Epidermal melanocyte (primary cell): ENCODE measurements around the gene PPP2R5B.

Source experiments
- DNase-seq: peaks from one replicate; pipeline ENCODE4 v3.0.0; 2011; ENCODE audit warnings: low spot score; ENCODE audit not compliant: insufficient read length

PPP2R5B gene

DNA sequence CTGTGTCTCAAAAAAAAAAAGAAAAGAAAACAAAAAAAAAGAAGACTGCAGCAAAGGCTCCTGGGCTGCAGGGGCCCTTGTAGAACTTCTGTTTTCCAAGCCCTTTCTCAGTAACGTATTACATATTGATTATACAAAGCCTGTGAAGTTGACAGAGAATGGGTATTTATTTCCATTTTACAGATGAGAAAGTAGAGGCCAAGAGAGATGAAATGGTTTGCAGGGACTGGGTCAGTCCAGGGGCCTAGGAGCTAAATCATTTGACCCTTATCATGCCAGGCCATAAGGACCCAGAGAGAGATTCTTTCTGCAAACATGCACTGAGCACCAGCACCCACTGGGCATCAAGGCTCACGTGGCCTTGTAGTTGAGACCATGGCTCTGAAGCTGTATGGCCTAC is 4.5 kb downstream of the PPP2R5B start:
- no peak for DNase-seq

DNA sequence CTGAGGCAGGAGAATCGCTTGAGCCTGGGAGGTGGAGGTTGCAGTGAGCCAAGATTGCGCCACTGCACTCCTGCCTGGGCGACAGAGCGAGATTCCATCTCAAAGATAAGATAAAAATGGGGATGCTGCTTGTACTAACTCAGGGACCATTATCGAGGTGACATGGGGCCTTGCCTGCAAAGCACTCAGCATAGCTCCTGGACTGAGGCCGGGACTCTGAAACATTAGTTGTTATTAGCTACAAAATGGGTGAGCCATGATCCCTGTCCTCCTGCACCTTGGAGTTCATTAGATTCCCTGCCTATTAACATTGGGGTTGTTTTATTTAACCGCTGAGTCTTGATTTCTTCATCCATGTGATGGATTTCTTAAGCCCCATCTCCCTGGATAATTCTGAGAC is 5.1 kb downstream of the PPP2R5B start:
- DNase-seq, result no peak

DNA sequence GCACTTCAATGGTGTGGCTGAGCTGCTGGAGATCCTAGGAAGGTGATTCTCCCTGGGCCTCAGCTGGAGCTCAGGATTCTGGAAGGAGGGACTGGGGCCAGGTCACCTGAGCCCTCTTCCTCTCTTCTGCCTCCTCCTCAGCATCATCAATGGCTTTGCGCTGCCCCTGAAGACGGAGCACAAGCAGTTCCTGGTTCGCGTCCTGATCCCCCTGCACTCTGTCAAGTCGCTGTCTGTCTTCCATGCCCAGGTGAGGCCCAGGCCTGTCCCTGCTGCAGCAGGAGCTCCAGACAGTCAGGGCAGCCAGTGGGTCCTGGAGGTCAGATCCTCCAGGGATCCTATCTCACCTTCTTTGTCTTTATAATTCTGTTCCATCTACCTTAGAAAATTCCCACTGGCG is 5.9 kb downstream of the PPP2R5B start:
- DNase-seq, result no peak

DNA sequence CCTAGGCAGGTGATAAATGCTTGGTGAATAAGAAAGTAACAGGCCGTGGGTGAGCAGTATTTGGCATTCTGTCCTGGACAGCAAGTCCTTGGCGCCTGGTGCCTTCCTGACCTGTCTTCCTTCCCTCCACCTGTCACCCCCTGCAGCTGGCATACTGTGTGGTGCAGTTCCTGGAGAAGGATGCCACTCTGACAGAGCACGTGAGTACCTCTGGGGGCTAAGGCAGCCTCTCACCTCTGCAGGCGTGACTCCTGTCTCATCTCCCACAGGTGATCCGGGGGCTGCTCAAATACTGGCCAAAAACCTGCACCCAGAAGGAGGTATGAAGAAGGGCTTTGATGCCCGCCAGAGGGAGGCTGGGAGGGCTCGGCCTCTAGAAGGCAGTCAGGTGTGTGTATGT is 6.8 kb downstream of the PPP2R5B start:
- no peak for DNase-seq

DNA sequence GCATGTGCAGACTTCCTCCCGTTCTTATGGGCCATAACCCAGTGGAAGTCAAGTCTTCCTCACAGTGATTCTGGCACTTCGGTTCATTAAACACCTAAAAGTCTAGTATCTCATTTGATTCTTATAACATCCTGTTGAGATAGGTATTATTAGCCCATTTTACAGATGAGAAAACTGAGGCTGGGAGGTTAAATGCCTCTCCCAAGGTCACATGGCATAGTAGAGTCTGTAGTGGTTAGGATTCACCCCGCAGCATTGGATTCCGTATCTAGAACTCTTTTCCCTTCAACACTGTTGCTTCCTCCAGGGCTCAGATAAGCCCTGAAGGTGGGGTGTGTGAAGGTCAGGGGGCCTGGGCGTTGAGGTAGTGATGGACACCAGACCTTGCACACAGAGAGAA is 7.8 kb downstream of the PPP2R5B start:
- no peak for DNase-seq

DNA sequence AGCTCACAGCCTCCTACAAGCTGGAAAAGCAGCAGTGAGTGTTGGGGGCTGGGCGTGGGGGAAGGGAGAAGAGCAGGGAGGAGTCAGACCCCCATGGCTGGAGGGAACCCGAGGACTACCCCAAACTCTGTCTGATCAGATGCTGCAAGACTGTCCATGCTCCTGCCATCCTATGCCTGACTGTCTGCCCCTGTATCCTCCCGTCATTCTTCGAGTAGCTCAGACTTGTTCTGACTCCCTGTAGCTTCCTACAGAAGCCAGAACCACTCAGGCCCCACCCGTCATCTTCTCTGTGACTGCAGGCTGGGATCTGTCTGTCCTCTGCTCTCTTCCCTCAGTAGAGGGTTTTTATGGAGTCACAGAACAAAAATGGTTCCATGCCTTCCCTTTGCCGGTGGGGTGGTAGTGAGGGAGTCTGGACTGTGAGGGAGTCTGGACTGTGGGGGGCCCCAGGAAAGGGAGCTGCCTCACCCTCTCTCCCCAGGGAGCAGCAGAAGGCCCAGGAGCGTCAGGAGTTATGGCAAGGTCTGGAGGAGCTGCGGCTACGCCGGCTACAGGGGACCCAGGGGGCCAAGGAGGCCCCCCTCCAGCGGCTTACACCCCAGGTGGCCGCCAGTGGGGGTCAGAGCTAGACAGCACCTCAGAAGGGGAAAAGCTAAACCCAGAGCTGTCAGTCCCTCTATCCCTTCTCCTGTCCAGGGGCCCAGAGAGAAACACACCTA is 8.9 kb downstream of the PPP2R5B start:
- no peak for DNase-seq

DNA sequence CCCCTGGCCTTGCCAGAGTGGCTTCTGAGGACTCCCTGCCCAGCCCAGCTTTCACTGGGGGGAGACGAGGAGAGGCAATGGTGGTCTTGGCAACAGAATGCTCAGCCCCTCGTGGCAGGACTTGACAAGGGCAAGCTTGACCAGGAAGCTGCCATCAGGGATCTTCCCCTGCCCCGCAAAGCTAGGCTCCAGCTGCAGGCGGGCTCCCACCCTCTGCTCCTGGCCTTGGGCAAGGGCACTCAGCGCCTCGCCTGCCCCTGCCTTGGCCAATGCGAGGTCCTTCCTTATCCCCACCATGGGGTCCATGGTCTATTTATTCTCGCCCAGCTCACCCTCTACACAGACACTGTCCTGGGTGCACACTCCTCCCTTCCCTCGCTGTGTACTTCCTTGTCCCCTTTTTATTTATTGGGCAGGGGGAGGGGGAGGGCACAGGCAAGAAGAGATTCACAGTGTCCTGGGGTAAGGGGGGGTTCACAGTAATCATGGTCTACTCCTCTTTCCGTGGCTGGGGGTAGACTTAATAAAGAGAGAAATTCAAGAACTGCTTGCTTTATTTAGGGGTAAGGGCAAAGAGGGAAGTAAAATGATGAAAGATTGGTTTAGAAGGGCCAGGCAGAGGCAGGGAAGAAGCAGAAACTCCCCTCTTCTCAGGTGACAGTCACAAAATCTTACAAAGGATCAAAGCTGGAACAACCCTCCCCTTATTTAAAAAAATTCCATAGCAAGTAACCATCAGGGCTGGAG is 9.6 kb downstream of the PPP2R5B start:
- DNase-seq, result no peak

DNA sequence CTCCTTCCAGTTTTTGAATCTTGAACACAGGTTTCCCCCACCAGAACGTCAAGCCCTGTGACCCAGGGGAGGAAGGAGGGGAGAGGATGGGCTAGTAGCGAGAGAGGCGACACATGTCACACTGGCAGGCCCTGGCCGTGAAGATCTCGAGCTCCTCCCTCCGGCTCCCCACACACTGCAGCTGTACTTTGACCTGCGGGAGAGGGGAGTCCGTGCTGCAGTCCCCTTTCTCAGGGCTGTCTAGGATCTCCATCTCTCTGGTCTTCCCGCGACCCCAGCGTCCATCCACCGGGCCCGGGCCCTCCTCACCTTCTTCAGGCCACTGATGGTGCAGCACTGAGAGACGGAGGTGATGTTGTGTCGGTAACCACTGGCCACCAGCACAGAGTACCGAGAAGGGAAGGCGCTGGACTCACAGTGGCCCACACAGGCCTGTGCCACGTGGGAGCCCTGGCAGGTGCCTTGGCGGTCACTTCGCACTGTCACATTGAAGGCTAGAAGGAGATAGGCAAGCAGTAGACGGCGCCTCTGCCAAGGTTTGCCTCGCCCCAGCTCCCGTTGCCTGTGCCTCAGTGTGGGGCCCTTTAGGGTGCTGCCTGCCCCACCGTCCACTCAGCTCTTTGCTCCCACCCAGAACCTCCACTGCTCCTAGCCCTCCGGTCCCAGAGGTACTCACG is 10.3 kb downstream of the PPP2R5B start:
- DNase-seq, result no peak

DNA sequence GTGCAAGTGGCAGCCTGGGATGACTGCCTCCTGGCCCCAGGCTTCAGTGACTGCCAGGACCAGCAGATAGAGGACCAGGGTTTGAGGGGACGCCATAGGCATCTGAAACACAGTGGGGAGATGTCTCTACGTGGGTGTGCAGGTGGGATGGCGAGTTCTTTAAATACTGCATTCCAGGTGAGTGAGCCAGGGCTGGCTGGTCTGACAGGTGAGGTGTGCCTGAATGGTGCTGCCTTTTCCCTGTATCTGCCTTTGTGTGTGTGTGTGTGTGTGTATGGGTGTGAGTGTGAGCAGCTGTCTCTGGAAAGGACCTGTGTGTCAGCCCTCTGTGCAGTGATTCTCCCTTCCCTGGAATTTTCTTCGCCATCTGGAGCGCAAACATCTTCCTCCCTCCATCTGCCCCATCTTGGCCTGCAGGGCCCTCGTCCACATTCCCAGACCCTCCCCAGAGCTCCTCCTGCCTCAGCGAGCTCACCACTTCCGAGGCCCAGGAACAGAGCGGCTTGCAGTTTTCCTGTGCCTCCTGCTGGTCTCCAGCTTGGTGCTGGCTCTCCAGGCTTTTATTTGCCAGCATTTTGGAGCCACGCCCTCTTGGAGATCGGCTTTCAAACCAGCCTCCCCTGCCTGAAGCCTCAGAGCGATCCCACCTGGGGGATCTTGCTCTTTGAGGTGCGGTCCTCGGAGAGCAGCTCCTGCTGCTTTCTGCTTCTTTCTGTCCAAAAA is 11.0 kb downstream of the PPP2R5B start, which contains the start of gene GPHA2:
Gene GPHA2, minus strand, starts transcription at position 535 of the 723 bp plus-strand sequence. Its CDS starts 433 bp downstream, at position 102.
- no peak for DNase-seq

DNA sequence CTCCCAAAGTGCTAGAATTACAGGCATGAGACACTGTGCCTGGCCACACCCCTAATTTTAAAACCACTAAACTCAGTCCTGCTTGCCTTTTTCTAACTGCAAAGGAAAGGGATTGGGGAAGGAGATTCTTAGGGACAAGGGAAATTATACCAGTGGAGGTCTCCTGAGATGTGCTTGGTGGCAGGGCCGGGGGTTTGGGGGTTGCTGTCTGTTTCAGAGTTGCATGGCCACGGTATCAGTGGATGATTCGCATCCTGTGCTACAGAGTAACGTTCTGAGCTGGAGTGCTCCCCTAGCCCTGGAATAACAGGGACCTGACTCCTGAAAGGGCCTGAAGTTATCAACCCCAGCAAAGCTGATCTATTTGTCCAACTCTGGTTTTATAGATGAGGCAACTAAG is 12.1 kb downstream of the PPP2R5B start:
- no peak for DNase-seq

DNA sequence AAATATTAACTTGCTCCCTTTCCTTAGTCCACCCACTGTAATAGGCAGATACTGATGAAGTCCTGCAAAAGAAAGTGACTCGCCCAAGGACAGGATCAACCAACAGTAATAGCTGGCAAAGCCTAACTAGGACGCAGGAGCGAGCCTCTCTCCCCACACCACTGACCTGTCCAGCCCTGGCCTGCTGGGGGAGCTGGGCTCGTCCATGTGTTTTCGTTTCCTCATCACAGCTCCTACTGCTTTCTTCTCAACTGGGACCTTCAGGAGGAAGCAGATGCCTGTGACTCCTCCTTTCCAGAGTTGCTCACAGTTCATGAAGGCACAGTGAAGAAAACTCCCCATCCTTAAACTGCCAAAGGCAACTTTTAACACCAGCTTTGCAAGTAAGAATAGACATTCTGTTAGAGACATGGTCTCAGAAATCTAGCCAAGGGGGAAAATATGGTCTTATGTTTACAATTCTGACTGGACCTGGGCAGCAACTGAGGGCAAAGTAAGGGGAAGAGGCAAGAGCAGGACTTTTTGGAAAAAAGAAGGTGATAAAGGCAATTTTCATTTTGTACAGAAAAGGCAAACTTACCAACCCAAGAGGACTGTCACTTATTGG is 22.8 kb downstream of the PPP2R5B start:
- DNase-seq, result no peak

DNA sequence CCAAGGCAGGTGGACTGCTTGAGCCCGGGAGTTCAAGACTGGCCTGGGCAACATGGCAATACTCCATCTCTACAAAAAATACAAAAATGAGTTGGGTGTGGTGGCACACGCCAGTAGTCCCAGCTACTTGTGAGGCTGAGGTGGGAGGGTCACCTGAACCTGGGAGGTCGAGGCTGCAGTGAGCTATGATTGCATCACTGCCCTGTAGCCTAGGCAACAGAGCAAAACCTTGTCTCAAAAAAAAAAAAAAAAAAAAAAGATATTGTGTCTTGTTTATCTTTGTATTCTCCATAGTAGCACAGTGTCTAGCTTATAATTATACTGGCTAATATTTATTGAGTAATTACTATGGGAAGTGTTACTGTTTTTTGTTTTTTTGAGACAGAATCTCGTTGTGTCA is 27.0 kb downstream of the PPP2R5B start:
- DNase-seq, result no peak

DNA sequence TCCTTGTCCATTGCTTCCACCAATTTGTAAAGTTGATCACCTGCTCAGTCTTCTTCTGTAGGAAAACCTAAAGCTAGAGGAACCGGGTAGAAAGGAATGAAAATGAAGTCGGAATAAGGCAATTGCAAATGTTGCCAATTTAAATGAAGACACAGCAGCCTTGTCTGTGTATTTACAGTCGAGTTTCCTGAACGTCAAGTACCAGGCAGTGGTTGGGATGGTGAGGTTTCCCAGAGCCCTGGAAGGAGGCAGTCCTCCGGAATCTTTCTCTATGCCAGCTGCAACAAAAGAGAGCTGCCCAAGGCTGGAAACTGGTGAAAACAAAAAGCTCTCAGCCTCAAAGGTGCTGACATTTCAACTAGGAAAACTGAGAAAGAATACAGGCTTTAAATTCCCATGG is 29.7 kb downstream of the PPP2R5B start:
- no peak for DNase-seq

DNA sequence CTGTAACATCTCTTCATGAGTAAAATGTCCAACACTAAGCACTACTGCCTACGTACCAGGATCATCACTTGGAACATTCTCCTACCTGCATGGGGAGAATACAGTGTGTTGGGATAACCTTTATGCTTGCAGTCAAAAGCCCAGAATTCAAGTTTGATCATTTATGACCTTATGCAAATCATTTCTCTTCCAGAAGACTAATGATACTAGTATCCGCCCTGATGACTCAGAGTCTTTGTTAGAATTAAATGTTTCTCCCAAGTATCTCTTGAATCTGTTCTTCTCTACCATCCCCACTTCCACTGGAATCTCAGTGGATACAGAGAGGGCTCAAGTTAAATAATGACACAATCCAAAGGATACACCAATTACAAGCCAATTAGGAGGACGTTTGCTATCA is 35.0 kb downstream of the PPP2R5B start:
- no peak for DNase-seq

DNA sequence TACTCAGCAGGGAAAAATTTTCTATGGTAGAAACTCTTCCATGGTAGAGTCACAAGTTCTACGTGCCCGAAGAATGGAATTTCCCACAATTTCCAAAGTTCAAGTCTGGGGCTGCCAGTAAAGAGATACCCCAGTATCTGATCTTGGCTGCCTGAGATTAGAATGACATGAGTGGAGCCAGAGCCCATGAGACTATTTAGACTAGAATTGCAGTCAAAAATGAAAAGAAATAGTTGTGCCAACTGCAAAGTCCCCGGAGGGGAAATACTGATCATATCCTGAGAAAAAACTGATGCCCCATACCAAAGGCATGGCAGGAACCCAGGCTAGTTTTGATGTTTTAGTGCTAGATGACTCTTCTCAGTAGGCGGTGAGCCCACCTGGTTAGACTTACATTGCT is 36.2 kb downstream of the PPP2R5B start:
- DNase-seq, result peak; percentile 50

DNA sequence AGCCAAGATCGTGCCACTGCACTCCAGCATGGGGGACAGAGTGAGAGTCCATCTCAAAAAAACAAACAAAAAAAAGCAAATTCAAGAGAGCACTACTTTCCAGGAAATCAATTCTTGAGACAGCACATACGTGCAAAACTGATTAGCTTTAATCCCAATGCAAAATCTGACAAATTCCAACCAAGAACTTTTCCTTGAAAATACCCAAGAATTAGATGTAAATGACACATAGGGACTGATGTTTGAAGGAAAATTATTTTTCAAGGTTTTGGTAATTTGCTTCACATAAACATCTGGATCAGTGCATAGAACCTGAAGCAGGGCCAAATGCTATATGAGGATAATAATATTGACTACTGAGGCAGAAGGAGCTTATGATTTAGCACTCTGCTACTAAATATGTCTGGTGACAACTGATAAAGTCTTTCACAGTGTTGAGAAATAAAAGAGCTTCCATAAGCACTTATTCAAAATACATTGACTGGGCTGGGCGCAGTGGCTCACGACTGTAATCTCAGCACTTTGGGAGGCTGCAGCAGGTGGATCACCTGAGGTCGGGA is 38.7 kb downstream of the PPP2R5B start:
- DNase-seq, result no peak

DNA sequence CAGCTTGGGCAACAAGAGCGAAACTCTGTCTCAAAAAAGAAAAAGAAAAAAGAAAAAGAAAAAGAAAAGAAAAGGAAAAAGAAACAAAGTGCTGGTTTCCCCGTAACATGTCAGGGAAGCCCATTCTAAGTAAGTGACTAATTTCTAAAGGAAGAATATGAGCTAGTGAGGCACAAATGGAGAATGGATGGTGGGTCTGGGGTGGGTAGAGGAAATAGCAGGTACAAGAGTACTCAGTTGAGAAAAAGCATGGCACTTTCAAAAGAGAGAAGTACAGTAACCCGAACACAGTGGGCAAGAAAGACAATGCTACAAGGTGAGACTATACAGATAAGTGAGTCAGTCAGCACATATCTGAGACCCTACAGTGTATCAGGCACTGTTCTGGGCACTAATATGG is 42.9 kb downstream of the PPP2R5B start:
- DNase-seq, result no peak

DNA sequence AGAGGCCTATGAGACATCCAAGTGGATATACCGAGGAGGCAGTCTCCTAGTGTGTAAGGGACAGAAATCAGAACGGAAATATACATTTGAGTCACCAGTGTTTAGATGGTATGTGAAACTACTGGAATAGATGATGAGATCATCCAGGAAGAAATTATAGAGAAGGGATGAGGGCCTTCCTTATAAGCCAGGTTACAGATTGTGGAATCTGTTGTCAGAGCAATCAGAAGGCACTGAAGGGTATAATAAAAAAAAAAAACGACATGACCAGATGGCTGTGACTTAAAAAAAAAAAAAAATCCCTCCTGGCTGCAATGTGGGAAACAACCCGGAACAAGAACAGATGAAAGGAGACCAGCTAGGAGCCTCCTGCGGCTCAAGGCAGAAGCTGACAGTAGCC is 44.7 kb downstream of the PPP2R5B start:
- no peak for DNase-seq

DNA sequence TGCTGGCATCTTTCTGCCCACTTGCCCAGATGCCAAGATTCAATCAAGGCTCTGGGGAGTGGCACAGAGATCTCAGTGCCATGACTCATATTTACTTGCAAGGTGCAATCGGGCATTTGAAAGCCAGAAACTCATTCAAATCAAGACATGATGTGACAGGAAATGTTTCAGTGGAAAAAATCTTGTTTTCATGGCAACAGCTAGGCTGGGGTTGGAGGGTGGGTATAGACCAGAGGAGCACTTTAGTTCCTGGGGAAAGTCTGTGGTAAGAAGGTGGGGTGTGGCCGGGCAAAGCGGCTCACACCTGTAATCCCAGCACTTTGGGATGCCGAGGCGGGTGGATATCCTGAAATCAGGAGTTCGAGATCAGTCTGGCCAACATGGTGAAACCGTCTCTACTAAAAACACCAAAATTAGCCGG is 46.3 kb downstream of the PPP2R5B start:
- DNase-seq, result no peak

DNA sequence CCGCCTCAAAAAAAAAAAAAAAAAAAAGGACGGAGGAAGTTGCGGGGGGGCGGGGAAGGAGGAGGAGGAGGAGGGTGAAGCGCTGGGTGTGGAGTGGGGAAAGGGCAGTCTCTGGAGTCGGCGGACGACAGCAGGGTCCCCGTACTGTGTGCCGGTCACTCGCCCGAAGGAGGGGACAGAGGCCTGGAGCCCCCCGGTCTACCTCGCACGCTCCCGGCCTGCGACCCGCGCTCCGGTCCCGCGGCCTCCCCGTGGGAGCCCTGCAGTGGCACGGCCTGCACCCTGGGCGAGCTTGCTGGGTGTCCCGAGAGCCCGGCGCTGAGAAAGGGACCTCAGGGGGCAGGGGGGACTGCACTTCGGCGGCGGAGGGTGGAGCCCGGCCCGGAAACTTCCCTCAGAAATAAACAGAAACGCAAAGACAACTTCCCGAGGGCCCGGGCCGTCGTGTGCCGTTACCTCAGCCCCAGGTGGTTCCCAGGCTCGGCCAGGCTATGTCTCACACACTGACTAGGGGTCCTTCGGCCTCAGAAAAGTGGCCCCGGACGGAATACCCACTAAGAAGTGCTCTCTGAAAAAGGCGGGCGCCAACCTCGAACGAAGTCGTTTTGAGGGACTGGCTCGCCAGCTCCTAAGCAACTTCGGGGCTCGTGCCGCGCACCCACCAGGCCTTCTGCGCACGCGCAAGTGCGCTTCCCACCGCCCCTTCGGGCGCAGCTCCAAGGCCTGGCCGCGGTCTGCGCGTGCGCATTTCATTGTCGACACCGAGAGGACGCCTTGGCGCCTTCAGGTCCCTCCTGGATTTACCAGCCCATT is 47.1 kb downstream of the PPP2R5B start, which contains the start of gene MAJIN:
Gene MAJIN, minus strand, starts transcription at position 688 of the 813 bp plus-strand sequence. CDS start 12,703 bp downstream, outside the sequence.
- peak; percentile 59 for DNase-seq
